ENCODE measurements around the gene CADM4. TPM values are rescaled to one million over a fixed set of nuclear protein-coding genes. Genes with fewer than 3 reads are reported as not detected.

CADM4 gene
- total RNA-seq, 1 donor from 2014 or later, result 13.4 TPM

GRCh38 chr19:43642531-43642930 is 2.9 kb upstream of the CADM4 start:
- DNase-seq (ENCODE audit: low read depth) (no peak), FAIRE-seq (no peak)
- no peak overlapping the region for H3K4me3 ChIP-seq (ENCODE audit: low read depth, low read length)
- H3K27me3 ChIP-seq (ENCODE audit: control insufficient read depth, insufficient read depth, low read length), result peaks cover 11% of the 10 kb centered on the region
- no peaks in the 10 kb centered on the region for H3K36me3 ChIP-seq (ENCODE audit: control insufficient read depth, insufficient read depth, low read length)
- TF ChIP-seq, protein P1, sequence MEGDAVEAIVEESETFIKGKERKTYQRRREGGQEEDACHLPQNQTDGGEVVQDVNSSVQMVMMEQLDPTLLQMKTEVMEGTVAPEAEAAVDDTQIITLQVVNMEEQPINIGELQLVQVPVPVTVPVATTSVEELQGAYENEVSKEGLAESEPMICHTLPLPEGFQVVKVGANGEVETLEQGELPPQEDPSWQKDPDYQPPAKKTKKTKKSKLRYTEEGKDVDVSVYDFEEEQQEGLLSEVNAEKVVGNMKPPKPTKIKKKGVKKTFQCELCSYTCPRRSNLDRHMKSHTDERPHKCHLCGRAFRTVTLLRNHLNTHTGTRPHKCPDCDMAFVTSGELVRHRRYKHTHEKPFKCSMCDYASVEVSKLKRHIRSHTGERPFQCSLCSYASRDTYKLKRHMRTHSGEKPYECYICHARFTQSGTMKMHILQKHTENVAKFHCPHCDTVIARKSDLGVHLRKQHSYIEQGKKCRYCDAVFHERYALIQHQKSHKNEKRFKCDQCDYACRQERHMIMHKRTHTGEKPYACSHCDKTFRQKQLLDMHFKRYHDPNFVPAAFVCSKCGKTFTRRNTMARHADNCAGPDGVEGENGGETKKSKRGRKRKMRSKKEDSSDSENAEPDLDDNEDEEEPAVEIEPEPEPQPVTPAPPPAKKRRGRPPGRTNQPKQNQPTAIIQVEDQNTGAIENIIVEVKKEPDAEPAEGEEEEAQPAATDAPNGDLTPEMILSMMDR (IDR thresholded peaks at IDR 0.05; ENCODE audit: insufficient read depth, low read length, severe bottlenecking), result no peak

DNA sequence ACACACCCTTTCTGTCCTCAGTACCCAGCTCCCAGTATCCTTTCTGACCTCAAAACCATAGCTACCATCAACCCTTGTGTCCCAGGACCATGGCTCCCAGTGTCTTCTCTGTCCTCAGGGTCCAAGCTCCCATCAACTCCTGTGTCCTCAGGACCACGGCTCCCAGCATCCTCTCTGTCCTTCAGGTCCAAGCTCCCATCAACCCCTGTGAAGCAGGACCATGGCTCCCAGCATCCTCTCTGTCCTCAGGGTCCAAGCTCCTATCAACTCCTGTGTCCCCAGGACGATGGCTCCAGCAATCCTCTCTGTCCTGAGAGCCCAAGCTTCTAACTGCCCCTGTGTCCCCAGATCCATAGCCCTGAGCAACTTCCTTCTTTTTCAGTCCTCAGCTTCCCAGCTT is 1.7 kb upstream of the CADM4 start:
- Histone ChIP-seq H3K36me3 (ENCODE audit: control insufficient read depth, insufficient read depth, low read length) (no peaks in the 10 kb centered on the region), H3K4me3 (ENCODE audit: low read depth, low read length) (no peak overlapping the region), H3K27me3 (ENCODE audit: control insufficient read depth, insufficient read depth, low read length) (peaks cover 14% of the 10 kb centered on the region)
- TF ChIP-seq, protein P1 (IDR thresholded peaks at IDR 0.05; ENCODE audit: insufficient read depth, low read length, severe bottlenecking), result no peak
- no peak for FAIRE-seq
- DNase-seq (ENCODE audit: low read depth), result no peak

GRCh38 chr19:43640424-43640757 is 741 bp upstream of the CADM4 start:
- Histone ChIP-seq H3K27me3 (ENCODE audit: control insufficient read depth, insufficient read depth, low read length) (peaks cover 14% of the 10 kb centered on the region), H3K36me3 (ENCODE audit: control insufficient read depth, insufficient read depth, low read length) (no peaks in the 10 kb centered on the region), H3K4me3 (ENCODE audit: low read depth, low read length) (peak overlapping the region; percentile 70)
- DNase-seq (ENCODE audit: low read depth) (no peak), FAIRE-seq (no peak)
- TF ChIP-seq, protein P1 (IDR thresholded peaks at IDR 0.05; ENCODE audit: insufficient read depth, low read length, severe bottlenecking), result no peak

- FAIRE-seq, result no peak
- Histone ChIP-seq H3K4me3 (ENCODE audit: low read depth, low read length) (peak overlapping the region; percentile 39), H3K36me3 (ENCODE audit: control insufficient read depth, insufficient read depth, low read length) (no peaks in the 10 kb centered on the region), H3K27me3 (ENCODE audit: control insufficient read depth, insufficient read depth, low read length) (peaks cover 14% of the 10 kb centered on the region)
- DNase-seq (ENCODE audit: low read depth), result no peak
- TF ChIP-seq, protein P1 (IDR thresholded peaks at IDR 0.05; ENCODE audit: insufficient read depth, low read length, severe bottlenecking), result no peak
Observed at GRCh38 chr19:43638995-43639518, 593 bp downstream of the CADM4 start.

- no peaks in the 10 kb centered on the region for H3K36me3 ChIP-seq (ENCODE audit: control insufficient read depth, insufficient read depth, low read length)
- DNase-seq (ENCODE audit: low read depth), result no peak
- TF ChIP-seq, protein P1 (IDR thresholded peaks at IDR 0.05; ENCODE audit: insufficient read depth, low read length, severe bottlenecking), result no peak
- H3K4me3 ChIP-seq (ENCODE audit: low read depth, low read length), result no peak overlapping the region
- no peak for FAIRE-seq
- H3K27me3 ChIP-seq (ENCODE audit: control insufficient read depth, insufficient read depth, low read length), result peaks cover 14% of the 10 kb centered on the region
Observed at GRCh38 chr19:43638214-43638994, 1.2 kb downstream of the CADM4 start.

All from bronchial epithelial cell (primary cell).